IPS DF 6.9 (cell line): Measurements from ENCODE around the gene NEDD4L.

Experiments
- DNase-seq: peaks from one replicate; pipeline ENCODE4 v3.0.0-alpha.2; 2013; ENCODE audit warnings: low read depth, low spot score
- H3K27ac ChIP-seq: one replicate; pipeline ENCODE4 v1.5.1; 2013; ENCODE audit warnings: low read length, control low read depth
- H3K27me3 ChIP-seq: 2 replicates; pipeline ENCODE4 v1.6.1; 2013; ENCODE audit warnings: mild to moderate bottlenecking, low read length; ENCODE audit not compliant: control insufficient read depth, insufficient read depth
- H3K36me3 ChIP-seq: 2 replicates; pipeline ENCODE4 v1.6.1; 2013; ENCODE audit warnings: low read length; ENCODE audit not compliant: control insufficient read depth, insufficient read depth
- H3K4me1 ChIP-seq: 2 replicates; pipeline ENCODE4 v1.6.1; 2013; ENCODE audit warnings: low read length; ENCODE audit not compliant: control insufficient read depth, insufficient read depth
- H3K4me3 ChIP-seq: 2 replicates; pipeline ENCODE4 v1.5.1; 2013; ENCODE audit warnings: mild to moderate bottlenecking, low read length
- H3K9me3 ChIP-seq: 2 replicates; pipeline ENCODE4 v1.6.1; 2013; ENCODE audit warnings: low read length, inconsistent platforms; ENCODE audit not compliant: control insufficient read depth, insufficient read depth
- WGBS: extraction: QIAGEN DNeasy Blood & Tissue Kit; methylation state at CpG from one replicate; pipeline ENCODE4 v1.1.7; 2013; ENCODE audit warnings: mixed read lengths, missing lambda C conversion rate; ENCODE audit not compliant: insufficient read length, insufficient coverage; 5-methylcytosine and 5-hydroxymethylcytosine counted together

NEDD4L gene

DNA sequence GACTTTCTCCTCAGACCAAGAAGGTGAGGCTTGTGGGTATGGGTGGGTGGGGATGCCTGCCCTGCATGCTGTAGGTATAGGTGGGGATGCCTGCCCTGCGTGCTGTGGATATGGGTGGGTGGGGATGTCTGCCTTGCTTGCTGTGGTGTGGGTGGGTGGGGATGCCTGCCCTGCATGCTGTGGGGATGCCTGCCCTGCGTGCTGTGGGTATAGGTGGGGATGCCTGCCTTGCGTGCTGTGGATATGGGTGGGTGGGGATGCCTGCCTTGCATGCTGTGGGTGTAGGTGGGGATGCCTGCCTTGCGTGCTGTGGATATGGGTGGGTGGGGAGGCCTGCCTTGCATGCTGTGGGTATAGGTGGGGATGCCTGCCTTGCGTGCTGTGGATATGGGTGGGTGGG is 278.4 kb downstream of the NEDD4L start:
- no peaks in the 10 kb centered on the region for H3K4me1 ChIP-seq
- no peak overlapping the region for H3K4me3 ChIP-seq
- no peaks in the 10 kb centered on the region for H3K9me3 ChIP-seq
- H3K27me3 ChIP-seq: no peaks in the 10 kb centered on the region
- no peaks in the 10 kb centered on the region for H3K36me3 ChIP-seq
- no CpG with 5 or more reads among the region's 5 CpGs for WGBS
- H3K27ac ChIP-seq: no peak overlapping the region
- no peak for DNase-seq

DNA sequence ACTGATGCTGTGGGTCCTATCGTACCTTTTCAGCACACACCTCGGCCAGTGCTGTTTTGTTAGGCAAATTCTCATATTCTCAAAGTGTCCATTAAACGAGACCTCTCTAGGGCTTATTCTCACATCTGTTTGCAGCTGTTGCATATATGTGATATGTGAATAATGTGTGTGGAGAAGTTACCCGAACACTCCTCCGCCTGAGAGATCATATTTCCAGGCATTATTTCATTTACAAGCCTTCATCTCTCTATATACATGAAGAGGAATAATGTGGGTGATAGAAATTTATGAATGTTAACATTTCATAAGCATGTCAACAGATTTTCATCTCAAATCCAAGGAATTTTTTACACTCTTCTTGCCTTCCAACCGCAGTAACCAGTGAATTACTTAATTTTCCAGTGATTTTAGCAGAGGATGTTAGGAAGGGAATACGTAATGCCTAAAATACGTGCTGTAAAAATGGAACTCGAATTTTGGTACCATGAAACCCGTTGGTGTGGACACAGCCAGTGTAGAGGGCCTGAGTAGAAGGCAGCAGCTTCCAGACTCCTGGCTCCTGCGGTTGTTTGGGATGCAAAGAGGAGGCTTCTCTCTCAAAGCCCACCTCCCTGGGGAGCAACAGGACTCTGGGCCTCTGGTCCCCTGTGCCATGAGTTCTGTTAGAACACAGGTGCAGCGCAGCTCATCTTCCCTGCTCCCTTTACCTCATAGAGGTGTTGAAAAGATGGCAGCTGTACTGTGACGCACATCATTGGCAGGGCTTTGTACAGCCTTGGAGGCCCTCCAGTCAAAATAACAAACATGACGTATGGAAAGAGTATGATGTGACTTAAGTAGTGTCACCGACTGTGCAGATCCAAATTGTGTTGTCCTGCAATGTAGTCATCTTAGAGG is 280.1 kb downstream of the NEDD4L start:
- H3K27ac ChIP-seq: no peak overlapping the region

DNA sequence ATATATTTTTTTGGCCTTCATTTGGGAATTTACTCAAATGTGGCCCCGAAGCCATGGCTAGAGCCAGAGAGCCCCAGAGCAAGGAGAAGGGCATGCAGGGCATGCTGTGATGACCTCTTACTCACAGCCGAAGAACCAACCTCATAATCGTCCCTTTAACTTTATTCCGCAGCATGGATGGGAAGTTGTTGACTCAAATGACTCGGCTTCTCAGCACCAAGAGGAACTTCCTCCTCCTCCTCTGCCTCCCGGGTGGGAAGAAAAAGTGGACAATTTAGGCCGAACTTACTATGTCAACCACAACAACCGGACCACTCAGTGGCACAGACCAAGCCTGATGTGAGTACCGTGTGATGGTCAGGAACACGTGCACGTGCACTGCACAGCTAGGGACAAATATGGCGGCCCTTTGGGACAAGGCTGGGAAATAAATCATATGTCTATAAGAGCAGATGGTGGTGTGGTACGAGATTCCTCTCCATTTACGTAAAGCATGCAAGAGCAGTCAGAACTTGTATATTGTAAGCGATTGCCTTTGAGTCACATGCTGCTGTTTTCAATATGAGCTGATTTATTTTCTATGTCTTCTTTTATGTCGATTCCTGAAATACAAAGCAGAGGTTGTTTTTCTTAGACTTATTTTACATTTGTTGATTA is 280.9 kb downstream of the NEDD4L start:
- Histone ChIP-seq H3K27ac (no peak overlapping the region), H3K4me1 (no peaks in the 10 kb centered on the region), H3K4me3 (no peak overlapping the region), H3K36me3 (no peaks in the 10 kb centered on the region; the same call in 1 of the 2 replicates), H3K27me3 (no peaks in the 10 kb centered on the region), H3K9me3 (no peaks in the 10 kb centered on the region)
- no CpG with 5 or more reads among the region's 16 CpGs for WGBS
- no peak for DNase-seq

More for the DNA sequence above, 280.1 kb downstream of the NEDD4L start:
- WGBS: no CpG with 5 or more reads among the region's 15 CpGs
- H3K9me3 ChIP-seq: no peaks in the 10 kb centered on the region
- H3K4me1 ChIP-seq: no peaks in the 10 kb centered on the region
- no peak overlapping the region for H3K4me3 ChIP-seq
- no peak for DNase-seq
- H3K36me3 ChIP-seq: no peaks in the 10 kb centered on the region; the same call in 1 of the 2 replicates
- no peaks in the 10 kb centered on the region for H3K27me3 ChIP-seq

GRCh38 chr18:58325494-58325893 is 281.5 kb downstream of the NEDD4L start:
- Histone ChIP-seq H3K27me3 (no peaks in the 10 kb centered on the region), H3K27ac (no peak overlapping the region), H3K4me1 (no peaks in the 10 kb centered on the region), H3K4me3 (no peak overlapping the region), H3K9me3 (no peaks in the 10 kb centered on the region), H3K36me3 (no peaks in the 10 kb centered on the region; the same call in 1 of the 2 replicates)
- no peak for DNase-seq
- no CpG with 5 or more reads among the region's 2 CpGs for WGBS

DNA sequence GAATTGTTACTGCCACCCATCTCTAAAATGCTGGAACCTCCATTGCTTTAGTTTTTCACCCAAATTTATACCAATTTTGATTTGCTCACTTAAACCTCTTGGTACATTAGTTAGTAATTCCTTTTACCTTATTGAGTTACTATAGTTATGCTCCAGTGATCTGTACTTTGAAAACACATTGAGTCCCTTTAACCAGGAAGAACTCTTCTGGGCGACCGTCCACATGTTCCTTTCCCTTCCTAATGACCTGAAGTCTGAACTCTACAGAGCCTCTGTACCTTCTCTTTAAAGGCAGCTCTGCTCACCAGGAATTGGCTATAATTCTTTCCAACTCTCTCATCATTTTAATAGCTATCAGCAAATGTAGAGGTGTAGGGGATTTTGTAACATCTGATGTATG is 290.0 kb downstream of the NEDD4L start:
- DNase-seq: no peak
- Histone ChIP-seq H3K27ac (no peak overlapping the region), H3K4me3 (no peak overlapping the region), H3K9me3 (no peaks in the 10 kb centered on the region), H3K27me3 (no peaks in the 10 kb centered on the region), H3K36me3 (no peaks in the 10 kb centered on the region; the same call in 1 of the 2 replicates), H3K4me1 (peaks cover 5% of the 10 kb centered on the region; the same call in 1 of the 2 replicates)
- no CpG with 5 or more reads among the region's 2 CpGs for WGBS

DNA sequence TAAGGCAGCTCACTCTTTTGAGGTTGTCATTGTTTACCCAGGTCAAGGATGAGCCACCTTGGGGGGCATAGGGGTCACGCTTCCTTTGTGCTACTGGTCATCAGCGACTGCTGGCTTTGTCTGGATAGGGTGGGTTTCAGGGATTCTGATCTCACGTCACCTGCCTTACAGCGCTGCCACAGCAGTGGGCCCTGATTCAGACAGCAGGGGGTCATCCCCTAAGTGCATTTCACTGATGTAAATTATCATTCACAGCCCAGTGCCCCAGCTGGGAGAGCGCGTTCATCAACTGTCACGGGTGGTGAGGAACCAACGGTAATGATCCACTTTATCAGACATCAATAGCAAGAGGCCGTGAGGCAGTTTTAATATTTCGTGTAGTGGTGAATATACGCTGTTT is 291.2 kb downstream of the NEDD4L start:
- DNase-seq: no peak

GRCh38 chr18:58335821-58336220 is 291.8 kb downstream of the NEDD4L start:
- no CpG with 5 or more reads among the region's 1 CpG for WGBS
- Histone ChIP-seq H3K27ac (no peak overlapping the region), H3K4me3 (no peak overlapping the region), H3K4me1 (peaks cover 9% of the 10 kb centered on the region), H3K36me3 (no peaks in the 10 kb centered on the region; the same call in 1 of the 2 replicates), H3K9me3 (no peaks in the 10 kb centered on the region), H3K27me3 (no peaks in the 10 kb centered on the region)
- no peak for DNase-seq

More for the DNA sequence above, 291.2 kb downstream of the NEDD4L start:
- no peaks in the 10 kb centered on the region for H3K27me3 ChIP-seq
- no peak overlapping the region for H3K27ac ChIP-seq
- WGBS: no CpG with 5 or more reads among the region's 11 CpGs
- H3K9me3 ChIP-seq: no peaks in the 10 kb centered on the region
- no peak overlapping the region for H3K4me3 ChIP-seq
- H3K36me3 ChIP-seq: no peaks in the 10 kb centered on the region; the same call in 1 of the 2 replicates
- peaks cover 9% of the 10 kb centered on the region for H3K4me1 ChIP-seq

- no peaks in the 10 kb centered on the region for H3K36me3 ChIP-seq
- DNase-seq: no peak
- WGBS: no CpG with 5 or more reads among the region's 3 CpGs
- peaks cover 9% of the 10 kb centered on the region for H3K4me1 ChIP-seq
- no peak overlapping the region for H3K4me3 ChIP-seq
- H3K27me3 ChIP-seq: no peaks in the 10 kb centered on the region
- no peaks in the 10 kb centered on the region for H3K9me3 ChIP-seq
- H3K27ac ChIP-seq: no peak overlapping the region
Observed at GRCh38 chr18:58336605-58337004, 292.6 kb downstream of the NEDD4L start.

DNA sequence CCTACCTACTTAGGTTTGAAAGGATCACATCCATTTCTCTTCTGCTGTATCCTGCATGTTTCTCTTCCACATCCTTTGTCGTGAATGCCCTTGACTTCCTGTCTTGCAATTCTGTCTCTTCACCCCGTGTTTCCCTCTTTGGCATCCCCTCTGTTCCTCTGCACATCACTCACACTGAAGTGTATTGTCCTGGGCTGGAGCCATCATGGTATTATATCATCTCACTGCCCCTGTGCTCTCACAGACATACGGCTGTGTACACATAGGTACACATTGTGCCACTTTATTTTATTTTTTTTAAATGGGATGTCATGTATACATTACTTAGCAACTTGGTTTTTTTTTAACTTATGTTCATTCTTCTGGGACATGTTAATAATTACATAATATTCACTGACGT is 293.3 kb downstream of the NEDD4L start:
- Histone ChIP-seq H3K4me3 (no peak overlapping the region), H3K9me3 (no peaks in the 10 kb centered on the region), H3K27me3 (no peaks in the 10 kb centered on the region), H3K36me3 (no peaks in the 10 kb centered on the region), H3K4me1 (peaks cover 11% of the 10 kb centered on the region), H3K27ac (no peak overlapping the region)
- DNase-seq: no peak
- no CpG with 5 or more reads among the region's 4 CpGs for WGBS

DNA sequence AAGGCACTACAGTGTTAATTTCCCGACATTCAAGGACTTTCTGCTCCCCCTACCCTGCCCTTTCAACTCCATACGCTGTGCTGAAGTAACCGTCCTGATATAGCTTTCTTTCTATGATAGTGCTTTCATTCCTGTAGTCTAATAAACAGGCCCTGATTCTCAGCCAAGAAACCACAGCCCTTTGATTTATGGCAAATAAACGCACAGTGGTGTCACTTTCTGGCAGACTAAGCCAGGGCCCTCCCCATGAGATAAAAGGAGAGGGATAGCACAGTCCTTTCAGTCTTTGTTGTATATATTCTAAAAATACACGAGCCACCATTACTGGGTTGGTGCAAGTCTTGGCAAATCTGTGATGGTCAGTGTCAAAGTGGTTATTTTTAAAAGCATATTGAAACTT is 293.7 kb downstream of the NEDD4L start:
- no peaks in the 10 kb centered on the region for H3K27me3 ChIP-seq
- peaks cover 11% of the 10 kb centered on the region for H3K4me1 ChIP-seq
- no peak for DNase-seq
- no peak overlapping the region for H3K4me3 ChIP-seq
- H3K36me3 ChIP-seq: no peaks in the 10 kb centered on the region
- H3K9me3 ChIP-seq: no peaks in the 10 kb centered on the region
- no CpG with 5 or more reads among the region's 5 CpGs for WGBS
- no peak overlapping the region for H3K27ac ChIP-seq
